ENCODE measurements around the gene SLC41A3.

SLC41A3 gene

DNA sequence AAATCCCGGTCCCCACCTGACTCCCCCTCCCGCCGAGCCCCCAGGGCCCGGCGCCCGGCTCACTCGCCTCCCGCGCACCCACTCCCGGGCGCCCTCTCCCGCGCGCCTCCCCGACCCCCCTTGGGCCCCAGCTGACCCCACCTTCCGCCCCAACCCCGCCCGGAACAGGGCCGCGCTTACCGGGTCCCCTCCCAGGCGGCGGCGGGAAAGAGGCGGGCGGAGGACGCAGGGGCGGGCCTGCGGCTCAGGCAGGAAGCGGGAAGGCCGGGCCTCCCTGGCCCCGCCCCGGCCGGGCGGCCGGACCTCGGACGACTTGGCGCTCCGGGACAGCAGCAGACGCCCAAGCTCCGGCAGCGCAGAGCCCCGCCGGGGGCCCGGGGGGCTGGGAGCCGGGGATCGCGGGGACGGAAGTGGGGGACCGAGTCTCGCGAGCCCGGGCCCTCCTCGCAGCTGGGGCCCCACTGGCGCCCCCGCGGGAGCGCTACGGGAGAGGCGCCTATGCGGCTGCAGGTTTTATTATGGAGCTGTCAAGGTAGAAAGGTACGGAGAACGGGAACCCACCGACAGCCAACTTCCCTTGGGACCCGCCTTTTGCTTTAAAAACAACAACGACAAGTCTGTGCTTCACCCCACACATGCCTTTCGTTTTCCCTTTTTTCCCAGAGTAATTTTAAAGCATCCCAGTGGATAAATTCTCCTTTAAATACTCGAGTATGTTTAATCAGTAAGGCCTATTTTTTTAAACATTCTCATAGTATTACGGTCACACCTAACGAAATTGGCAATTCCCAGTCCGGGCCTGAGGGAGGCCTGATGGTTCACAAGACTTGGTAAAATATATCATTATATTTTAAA is at the start of gene SLC41A3:
Gene SLC41A3 (minus strand): TSS at position 212 of the 855 bp plus-strand sequence. CDS start 15,905 bp downstream, outside the sequence.
- Histone ChIP-seq H3K27me3 (ENCODE audit: control insufficient read depth, insufficient read depth, low read length) (no peaks in the 10 kb centered on the region), H3K4me1 (ENCODE audit: control insufficient read depth, insufficient read depth, low read length) (peaks cover 3% of the 10 kb centered on the region), H3K36me3 (ENCODE audit: control insufficient read depth, insufficient read depth, low read length) (no peaks in the 10 kb centered on the region), H3K4me3 (ENCODE audit: low read depth, low read length) (peak within 1 kb of the TSS; percentile 62), H3K9me3 (ENCODE audit: control insufficient read depth, insufficient read depth, low read length) (peaks cover 17% of the 10 kb centered on the region), H3K9ac (ENCODE audit: low read depth, low read length) (no peak within 1 kb of the TSS)

DNA sequence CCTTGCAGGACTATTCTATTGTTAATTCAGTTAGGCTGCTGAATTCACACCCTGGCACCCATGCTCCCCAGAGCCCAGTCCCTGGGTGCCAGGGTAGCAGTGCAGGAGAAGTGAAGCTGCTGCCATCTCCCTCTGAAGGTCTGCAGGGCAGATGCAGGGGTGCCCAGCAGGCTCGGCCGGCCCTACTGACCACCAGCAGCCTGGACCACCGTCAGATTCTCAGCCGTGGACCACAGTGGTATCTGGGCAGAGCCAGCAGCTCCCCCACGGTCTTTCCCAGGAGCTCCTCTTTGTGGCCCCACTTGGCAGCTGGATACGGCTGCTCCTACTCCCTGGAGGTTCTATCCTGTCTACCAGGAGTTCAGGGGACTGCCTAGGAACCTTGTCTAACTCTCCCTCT is 49.7 kb upstream of the SLC41A3 start:
- Histone ChIP-seq H3K4me1 (ENCODE audit: control insufficient read depth, insufficient read depth, low read length) (peaks cover 5% of the 10 kb centered on the region), H3K9ac (ENCODE audit: low read depth, low read length) (no peak overlapping the region), H3K36me3 (ENCODE audit: control insufficient read depth, insufficient read depth, low read length) (no peaks in the 10 kb centered on the region), H3K9me3 (ENCODE audit: control insufficient read depth, insufficient read depth, low read length) (no peaks in the 10 kb centered on the region), H3K4me3 (ENCODE audit: low read depth, low read length) (no peak overlapping the region), H3K27me3 (ENCODE audit: control insufficient read depth, insufficient read depth, low read length) (no peaks in the 10 kb centered on the region)

DNA sequence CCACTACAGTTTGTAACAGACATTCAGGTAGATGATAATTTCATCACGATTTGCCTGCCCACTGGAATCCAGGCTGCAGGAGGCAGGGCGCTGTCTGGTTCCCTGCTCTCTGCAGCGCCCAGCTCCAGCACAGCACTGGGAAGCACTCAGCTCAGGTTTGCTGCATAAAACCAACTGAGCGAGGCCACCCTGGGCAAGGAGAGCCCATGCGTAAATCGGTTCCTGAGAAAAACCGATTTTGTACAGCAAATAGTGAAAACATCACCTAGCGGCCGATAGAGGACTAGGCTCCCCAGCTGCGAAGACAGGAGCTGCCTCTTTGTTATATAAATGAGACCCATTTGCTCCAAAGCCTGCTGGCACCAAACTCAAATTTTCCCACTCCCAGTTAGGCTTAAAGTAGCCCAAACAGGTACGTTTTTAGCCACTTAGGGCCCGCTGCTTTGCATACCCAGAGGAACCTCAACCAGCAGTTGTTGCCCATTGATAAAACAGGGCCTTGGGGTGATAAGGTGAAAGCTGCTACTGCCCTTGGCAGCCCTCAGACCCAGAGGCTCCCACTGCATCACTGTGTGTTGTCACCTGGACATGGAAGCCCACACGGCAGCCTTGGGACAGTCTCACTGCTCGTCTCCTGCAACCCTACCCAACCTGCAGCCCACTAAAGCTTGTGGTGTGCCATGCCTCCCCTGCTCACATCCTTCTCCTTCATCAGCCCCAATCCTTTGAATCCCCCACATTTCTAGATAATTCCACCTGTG is 49.0 kb upstream of the SLC41A3 start:
- Histone ChIP-seq H3K4me1 (ENCODE audit: control insufficient read depth, insufficient read depth, low read length) (peaks cover 5% of the 10 kb centered on the region), H3K4me3 (ENCODE audit: low read depth, low read length) (no peak overlapping the region), H3K9ac (ENCODE audit: low read depth, low read length) (peak overlapping the region; percentile 29), H3K36me3 (ENCODE audit: control insufficient read depth, insufficient read depth, low read length) (no peaks in the 10 kb centered on the region), H3K27me3 (ENCODE audit: control insufficient read depth, insufficient read depth, low read length) (no peaks in the 10 kb centered on the region), H3K9me3 (ENCODE audit: control insufficient read depth, insufficient read depth, low read length) (no peaks in the 10 kb centered on the region)

DNA sequence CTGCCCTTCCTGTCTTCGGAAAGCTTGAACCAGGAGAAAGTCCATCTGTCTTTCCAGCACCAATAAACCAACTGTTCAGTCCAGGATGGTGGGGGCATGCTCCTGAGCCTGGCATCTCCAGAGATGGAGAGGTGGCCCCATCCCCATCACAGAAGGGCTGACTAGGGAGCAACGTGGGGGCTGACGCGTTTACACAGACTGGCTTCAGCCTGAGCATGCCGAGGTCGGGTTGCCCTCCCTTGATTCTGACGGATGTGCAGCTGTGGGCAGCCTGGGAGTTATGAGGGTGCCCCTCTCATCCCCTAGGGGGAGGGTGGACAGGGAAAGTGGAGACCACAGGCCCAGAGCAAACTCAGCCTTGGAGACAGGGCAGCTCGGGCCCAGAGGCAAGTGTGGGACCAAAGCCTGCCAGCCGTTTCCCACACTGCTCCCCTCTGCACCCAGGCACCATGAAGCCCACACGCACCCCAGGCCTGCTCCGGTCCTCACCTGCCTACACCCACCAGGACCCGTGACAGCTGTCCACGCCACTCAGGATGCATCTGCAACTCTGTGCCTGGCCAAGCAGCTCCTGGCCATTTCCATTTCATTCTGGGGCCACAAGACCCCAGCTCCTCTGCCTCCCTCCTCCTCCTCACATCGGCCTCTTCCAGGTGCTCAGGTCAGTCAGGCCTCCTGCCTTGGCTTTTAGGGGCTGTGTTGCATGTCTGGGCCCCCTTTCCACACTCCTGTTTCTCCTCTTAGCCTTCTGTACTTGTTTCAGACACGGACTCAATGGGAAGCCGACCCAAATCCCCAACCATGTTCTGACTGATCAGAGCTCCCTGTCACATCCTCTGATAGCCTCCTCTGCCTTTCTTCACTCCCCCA is 48.2 kb upstream of the SLC41A3 start:
- Histone ChIP-seq H3K9me3 (ENCODE audit: control insufficient read depth, insufficient read depth, low read length) (no peaks in the 10 kb centered on the region), H3K27me3 (ENCODE audit: control insufficient read depth, insufficient read depth, low read length) (no peaks in the 10 kb centered on the region), H3K4me3 (ENCODE audit: low read depth, low read length) (no peak overlapping the region), H3K36me3 (ENCODE audit: control insufficient read depth, insufficient read depth, low read length) (no peaks in the 10 kb centered on the region), H3K4me1 (ENCODE audit: control insufficient read depth, insufficient read depth, low read length) (peaks cover 5% of the 10 kb centered on the region), H3K9ac (ENCODE audit: low read depth, low read length) (no peak overlapping the region)

DNA sequence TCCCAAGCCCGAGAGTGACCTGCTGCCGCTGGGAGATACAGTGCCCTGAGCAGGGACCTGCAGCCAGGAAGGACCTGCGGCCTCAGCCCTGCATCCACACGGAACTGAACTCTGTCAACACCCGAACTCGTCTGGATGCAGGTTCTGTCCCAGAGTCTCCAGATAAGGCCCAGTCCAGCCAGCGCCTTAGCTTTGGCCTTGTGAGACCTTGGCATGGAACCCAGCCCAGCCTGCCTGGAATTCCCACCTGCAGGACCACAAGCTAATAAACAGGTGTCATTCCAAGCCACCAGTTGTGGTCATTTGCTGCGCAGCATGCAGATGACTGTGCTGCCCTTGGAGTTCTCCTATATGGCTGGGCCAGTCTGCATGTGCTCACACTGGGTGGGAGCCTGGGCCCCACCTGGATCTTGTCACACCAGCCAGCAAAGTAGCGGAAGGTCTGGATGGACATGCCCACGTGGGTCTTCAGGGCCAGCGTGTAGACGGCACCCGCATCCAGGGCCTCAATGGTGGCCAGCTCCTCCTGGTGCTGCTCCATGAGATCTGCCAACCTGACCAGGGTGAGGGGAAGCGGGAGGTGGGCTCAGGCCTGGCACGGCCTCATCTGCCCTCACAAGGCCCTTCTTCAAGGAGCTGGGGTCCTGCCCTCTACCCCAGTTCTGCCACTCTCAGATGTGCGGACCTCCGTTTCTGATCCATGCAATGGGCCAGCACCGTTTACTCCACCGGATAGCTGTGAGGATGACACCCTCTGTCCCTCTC is 47.2 kb upstream of the SLC41A3 start:
- H3K4me1 ChIP-seq (ENCODE audit: control insufficient read depth, insufficient read depth, low read length) = peaks cover 5% of the 10 kb centered on the region
- no peak overlapping the region for H3K4me3 ChIP-seq (ENCODE audit: low read depth, low read length)
- no peaks in the 10 kb centered on the region for H3K27me3 ChIP-seq (ENCODE audit: control insufficient read depth, insufficient read depth, low read length)
- no peaks in the 10 kb centered on the region for H3K36me3 ChIP-seq (ENCODE audit: control insufficient read depth, insufficient read depth, low read length)
- no peaks in the 10 kb centered on the region for H3K9me3 ChIP-seq (ENCODE audit: control insufficient read depth, insufficient read depth, low read length)
- no peak overlapping the region for H3K9ac ChIP-seq (ENCODE audit: low read depth, low read length)

DNA sequence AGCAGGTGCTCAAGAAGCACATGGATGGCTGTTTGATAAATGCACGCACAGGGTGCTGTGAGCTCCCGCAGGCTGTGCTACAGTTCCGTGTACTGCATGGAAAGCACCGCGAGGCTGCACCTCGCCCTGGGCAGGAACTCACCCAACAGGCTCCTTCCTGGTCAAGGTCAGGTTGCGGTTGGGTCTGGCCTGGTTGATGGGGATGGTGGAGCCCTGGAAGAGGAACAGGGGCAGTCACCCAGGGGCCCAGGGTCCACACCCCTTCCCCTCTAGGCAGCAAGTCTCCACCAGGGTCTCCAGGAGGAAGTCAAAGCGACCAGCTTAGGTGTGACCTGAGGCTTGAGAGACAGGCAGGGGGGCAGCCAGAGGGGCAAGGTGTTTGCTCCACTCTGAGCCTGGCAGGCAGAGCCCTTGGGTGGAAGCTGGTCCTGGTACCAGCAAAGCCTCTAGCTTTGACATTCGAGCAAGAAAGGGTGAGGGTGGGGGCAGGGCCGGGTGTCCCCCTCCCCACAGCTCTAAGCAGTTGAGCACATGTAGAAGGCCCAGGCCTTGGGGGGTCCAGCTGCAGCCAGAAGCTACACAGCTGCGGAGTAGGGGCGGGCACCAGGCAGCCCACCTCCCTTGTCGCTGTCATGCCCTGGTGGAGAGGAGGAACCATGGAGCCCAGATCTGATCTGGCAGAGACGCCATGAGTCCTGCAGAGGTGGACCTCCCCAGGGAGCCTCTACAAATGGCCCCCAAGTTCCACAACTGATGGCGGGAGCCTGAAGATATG is 46.3 kb upstream of the SLC41A3 start:
- Histone ChIP-seq H3K9me3 (ENCODE audit: control insufficient read depth, insufficient read depth, low read length) (no peaks in the 10 kb centered on the region), H3K36me3 (ENCODE audit: control insufficient read depth, insufficient read depth, low read length) (no peaks in the 10 kb centered on the region), H3K27me3 (ENCODE audit: control insufficient read depth, insufficient read depth, low read length) (no peaks in the 10 kb centered on the region), H3K4me1 (ENCODE audit: control insufficient read depth, insufficient read depth, low read length) (peaks cover 5% of the 10 kb centered on the region), H3K9ac (ENCODE audit: low read depth, low read length) (no peak overlapping the region), H3K4me3 (ENCODE audit: low read depth, low read length) (no peak overlapping the region)

DNA sequence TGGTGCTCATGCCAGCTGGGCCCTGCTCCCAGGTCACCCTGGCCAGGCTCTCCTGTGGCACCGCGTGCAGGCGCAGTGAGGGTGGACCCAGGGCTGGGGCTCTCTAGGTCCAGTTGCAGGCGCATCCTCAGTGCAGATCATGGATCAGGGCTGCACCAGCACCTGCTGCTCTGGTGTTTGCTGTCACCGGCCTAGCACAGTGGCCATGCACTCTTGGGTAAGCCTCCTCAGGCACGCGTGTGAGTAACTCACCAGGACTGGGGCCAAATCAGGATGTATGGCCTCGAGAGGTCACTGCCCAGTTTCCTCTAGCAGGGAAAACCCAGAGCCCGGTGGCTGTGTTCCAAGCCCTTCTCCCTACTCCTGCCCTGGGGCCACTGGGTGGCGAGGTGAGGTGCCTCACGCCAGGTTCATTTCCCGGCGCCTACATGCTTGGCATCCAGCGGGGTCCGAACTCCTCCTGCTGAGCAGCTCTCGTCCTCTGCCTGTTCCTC is 45.5 kb upstream of the SLC41A3 start:
- no peak overlapping the region for H3K4me3 ChIP-seq (ENCODE audit: low read depth, low read length)
- peaks cover 5% of the 10 kb centered on the region for H3K4me1 ChIP-seq (ENCODE audit: control insufficient read depth, insufficient read depth, low read length)
- no peaks in the 10 kb centered on the region for H3K36me3 ChIP-seq (ENCODE audit: control insufficient read depth, insufficient read depth, low read length)
- H3K9me3 ChIP-seq (ENCODE audit: control insufficient read depth, insufficient read depth, low read length) = no peaks in the 10 kb centered on the region
- H3K9ac ChIP-seq (ENCODE audit: low read depth, low read length) = no peak overlapping the region
- H3K27me3 ChIP-seq (ENCODE audit: control insufficient read depth, insufficient read depth, low read length) = no peaks in the 10 kb centered on the region

DNA sequence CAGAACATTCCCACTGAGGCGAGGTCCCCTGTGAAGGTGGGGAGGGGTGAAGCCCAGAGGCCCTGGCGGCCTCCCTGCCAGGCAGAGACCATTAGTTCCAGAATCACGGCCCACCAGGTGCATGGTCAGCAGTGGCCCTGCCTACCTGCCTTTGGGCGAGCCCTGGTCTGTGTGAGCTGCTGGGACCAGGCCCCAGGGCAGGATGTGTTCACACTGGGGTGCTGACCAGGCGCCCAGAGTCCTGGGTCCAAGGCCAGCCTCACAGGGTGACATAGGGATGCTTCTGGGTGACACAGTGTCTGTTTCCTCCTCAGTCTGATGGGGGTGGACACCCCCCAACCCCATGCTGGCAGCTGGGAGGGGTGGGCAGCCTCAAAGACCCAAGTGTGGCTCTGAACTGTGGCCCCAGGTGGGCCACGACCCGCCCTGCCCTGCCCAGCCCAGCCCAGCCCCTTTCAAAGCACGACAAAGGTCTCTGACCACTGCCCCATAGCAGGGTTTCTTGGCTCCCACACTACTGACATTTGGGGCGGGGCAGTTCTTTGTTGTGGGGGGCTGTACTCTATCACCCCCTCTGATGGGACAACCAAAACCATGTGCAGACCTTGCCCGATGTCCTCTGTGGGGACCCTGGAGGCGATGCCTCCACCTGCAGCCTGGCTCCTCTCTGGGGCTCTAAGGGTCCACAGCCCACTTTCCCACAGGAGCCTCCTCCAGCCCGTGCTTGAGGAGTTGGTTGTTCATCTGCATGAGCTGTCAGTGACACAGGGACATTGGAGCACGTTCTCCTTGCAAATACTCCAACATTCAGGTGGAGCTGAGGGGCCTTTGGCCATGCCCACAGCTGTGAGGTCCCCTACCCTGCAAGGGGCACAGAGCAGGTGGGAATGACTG is 44.8 kb upstream of the SLC41A3 start:
- Histone ChIP-seq H3K27me3 (ENCODE audit: control insufficient read depth, insufficient read depth, low read length) (no peaks in the 10 kb centered on the region), H3K4me3 (ENCODE audit: low read depth, low read length) (no peak overlapping the region), H3K36me3 (ENCODE audit: control insufficient read depth, insufficient read depth, low read length) (no peaks in the 10 kb centered on the region), H3K9ac (ENCODE audit: low read depth, low read length) (no peak overlapping the region), H3K4me1 (ENCODE audit: control insufficient read depth, insufficient read depth, low read length) (peaks cover 5% of the 10 kb centered on the region), H3K9me3 (ENCODE audit: control insufficient read depth, insufficient read depth, low read length) (no peaks in the 10 kb centered on the region)

DNA sequence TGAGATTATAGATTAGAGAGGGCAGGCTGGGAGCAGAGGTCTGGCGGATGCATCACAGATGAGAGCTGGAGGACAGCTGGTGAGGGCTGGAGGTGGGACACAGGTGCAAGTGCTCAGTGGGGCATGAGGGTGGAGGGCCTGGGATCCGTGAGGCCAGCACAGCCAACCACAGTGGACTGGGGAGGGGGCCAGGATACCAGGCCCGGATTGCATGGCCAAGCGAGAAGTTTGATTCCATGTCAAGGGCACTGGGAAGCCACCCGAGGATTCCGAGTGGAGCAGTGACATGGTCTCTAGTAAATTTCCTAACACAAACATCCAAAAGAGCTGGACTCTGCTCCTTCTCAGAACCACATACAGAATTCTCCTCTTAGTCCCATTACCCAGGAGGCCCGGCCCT is 44.0 kb upstream of the SLC41A3 start:
- peaks cover under 1% of the 10 kb centered on the region for H3K4me1 ChIP-seq (ENCODE audit: control insufficient read depth, insufficient read depth, low read length)
- H3K9me3 ChIP-seq (ENCODE audit: control insufficient read depth, insufficient read depth, low read length) = no peaks in the 10 kb centered on the region
- H3K9ac ChIP-seq (ENCODE audit: low read depth, low read length) = no peak overlapping the region
- H3K4me3 ChIP-seq (ENCODE audit: low read depth, low read length) = no peak overlapping the region
- no peaks in the 10 kb centered on the region for H3K36me3 ChIP-seq (ENCODE audit: control insufficient read depth, insufficient read depth, low read length)
- no peaks in the 10 kb centered on the region for H3K27me3 ChIP-seq (ENCODE audit: control insufficient read depth, insufficient read depth, low read length)

DNA sequence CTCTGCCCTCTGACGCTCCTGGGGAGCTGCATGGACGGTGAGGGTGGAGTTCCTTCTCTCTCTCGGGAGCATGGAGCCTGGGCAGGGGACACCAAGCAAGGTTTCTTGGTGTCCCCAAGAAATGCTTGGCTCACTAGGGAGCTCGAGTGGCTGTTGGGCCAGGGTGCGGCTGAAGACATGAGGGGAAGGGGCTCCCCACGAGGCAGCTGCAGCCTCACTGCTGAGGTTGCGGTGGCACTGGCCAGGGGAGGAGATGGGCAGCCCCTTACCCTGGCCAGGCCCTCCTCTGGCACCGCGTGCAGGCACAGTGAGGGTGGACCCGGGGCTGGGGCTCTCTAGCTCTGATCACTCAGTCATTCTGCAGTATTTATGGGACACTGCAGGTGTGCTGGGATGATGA is 43.5 kb upstream of the SLC41A3 start:
- Histone ChIP-seq H3K4me3 (ENCODE audit: low read depth, low read length) (no peak overlapping the region), H3K4me1 (ENCODE audit: control insufficient read depth, insufficient read depth, low read length) (no peaks in the 10 kb centered on the region), H3K9ac (ENCODE audit: low read depth, low read length) (no peak overlapping the region), H3K36me3 (ENCODE audit: control insufficient read depth, insufficient read depth, low read length) (no peaks in the 10 kb centered on the region), H3K9me3 (ENCODE audit: control insufficient read depth, insufficient read depth, low read length) (no peaks in the 10 kb centered on the region), H3K27me3 (ENCODE audit: control insufficient read depth, insufficient read depth, low read length) (no peaks in the 10 kb centered on the region)

Measured in iPS-15b (cell line).